ENCODE results near the gene TNFRSF9.

- TF ChIP-seq CTCF (IDR thresholded peaks at IDR 0.05; ENCODE audit: low read depth, low read length, missing input control) (no peak), GABPA (IDR thresholded peaks at IDR 0.05 in 1 of 2, conservative IDR thresholded peaks at IDR 0.05 in 1 of 2) (no peak), MAX (IDR thresholded peaks at IDR 0.05) (no peak), TAF1 (conservative IDR thresholded peaks at IDR 0.05) (no peak), RXRA (IDR thresholded peaks at IDR 0.05) (no peak), SP1 (IDR thresholded peaks at IDR 0.05) (no peak), REST (IDR thresholded peaks at IDR 0.05) (no peak), JUND (IDR thresholded peaks at IDR 0.05) (no peak), YY1 (IDR thresholded peaks at IDR 0.05) (no peak), RAD21 (IDR thresholded peaks at IDR 0.05) (no peak), EGR1 (IDR thresholded peaks at IDR 0.05; ENCODE audit: low read depth in 2 of 2) (no peak), ZBTB33 (IDR thresholded peaks at IDR 0.05) (no peak), FOXA1 (IDR thresholded peaks at IDR 0.05) (no peak)
These were observed 72.4 kb downstream of the TNFRSF9 start for GRCh38 chr1:7868070-7868780.
